GM12801 (cell line): Measurements from ENCODE around the gene KATNB1.

ENCODE experiments used
- TF ChIP-seq, protein P1 (sequence below): IDR thresholded peaks from one replicate; pipeline ENCODE4 v1.5.1; 2011; ENCODE audit warnings: control low read depth; ENCODE audit not compliant: insufficient read length; ENCODE audit errors: extremely low read depth

The KATNB1 gene

DNA sequence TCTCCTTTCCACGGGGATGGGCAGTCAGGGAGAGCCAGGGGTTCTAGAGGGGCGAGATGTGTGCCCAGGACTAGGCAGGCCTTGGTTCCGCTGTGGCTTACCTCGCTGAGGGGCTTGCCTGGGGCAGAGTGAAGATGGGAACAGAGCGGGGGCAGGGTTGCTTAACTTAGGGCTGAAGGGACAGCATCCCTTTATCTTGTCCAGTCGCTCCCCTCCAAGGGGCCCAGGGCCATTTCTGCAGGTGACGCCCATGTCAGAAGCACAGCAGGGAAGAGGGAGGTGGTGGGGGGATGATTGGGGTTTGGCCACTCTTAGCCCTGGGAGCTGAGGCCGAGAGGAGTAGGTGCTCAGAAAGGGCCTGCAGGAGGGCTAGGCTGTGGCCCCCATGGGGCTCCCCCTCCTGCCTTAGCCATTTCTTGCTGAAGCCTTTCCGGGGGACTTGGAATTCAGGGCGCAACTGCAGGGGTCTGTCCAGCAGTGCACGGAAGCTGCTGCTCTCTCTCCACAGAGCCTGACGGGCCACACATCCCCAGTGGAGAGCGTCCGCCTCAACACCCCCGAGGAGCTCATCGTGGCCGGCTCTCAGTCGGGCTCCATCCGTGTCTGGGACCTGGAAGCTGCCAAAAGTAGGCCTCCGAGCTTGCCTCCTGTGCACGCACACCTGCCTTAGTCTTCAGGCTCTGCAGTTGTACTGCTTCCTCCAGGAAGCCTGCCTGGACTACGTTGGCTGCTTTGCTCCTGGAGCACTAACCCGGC is 8.5 kb downstream of the KATNB1 start:
- TF ChIP-seq, protein P1, sequence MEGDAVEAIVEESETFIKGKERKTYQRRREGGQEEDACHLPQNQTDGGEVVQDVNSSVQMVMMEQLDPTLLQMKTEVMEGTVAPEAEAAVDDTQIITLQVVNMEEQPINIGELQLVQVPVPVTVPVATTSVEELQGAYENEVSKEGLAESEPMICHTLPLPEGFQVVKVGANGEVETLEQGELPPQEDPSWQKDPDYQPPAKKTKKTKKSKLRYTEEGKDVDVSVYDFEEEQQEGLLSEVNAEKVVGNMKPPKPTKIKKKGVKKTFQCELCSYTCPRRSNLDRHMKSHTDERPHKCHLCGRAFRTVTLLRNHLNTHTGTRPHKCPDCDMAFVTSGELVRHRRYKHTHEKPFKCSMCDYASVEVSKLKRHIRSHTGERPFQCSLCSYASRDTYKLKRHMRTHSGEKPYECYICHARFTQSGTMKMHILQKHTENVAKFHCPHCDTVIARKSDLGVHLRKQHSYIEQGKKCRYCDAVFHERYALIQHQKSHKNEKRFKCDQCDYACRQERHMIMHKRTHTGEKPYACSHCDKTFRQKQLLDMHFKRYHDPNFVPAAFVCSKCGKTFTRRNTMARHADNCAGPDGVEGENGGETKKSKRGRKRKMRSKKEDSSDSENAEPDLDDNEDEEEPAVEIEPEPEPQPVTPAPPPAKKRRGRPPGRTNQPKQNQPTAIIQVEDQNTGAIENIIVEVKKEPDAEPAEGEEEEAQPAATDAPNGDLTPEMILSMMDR, result no peak

DNA sequence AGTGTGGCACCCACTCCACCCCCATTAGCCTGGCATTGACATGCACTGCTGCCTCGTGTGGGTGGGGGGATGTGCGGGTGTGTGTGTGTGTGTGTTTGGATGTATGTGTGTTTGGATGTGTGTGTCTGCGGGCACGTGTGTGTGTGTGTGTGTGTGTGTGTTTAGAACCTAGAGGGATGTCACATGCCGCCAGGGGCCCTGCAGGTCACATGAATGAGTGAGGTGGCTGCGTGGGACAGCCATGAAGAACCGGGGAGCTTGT is 9.0 kb downstream of the KATNB1 start:
- TF ChIP-seq, protein P1, result no peak

DNA sequence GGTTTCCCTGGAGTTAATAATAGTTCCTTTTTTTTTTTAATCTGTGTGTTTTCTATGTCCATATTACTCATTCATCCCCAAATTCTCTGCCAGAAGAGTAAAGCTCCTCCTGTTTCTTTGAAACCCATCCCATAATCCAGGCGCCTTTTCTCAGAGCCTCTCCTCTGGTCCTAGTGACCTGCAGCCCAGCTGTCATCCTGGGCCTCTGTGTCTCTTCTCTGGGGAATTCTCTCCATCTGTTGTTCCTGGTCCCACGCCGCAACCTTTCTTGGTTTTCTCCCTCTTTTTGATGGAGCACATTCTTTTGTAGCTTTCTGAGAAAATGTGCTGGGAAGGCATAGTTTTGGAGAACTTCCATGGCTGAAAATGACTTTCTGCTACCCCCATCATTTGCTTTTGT is 10.2 kb downstream of the KATNB1 start:
- TF ChIP-seq, protein P1, result no peak

DNA sequence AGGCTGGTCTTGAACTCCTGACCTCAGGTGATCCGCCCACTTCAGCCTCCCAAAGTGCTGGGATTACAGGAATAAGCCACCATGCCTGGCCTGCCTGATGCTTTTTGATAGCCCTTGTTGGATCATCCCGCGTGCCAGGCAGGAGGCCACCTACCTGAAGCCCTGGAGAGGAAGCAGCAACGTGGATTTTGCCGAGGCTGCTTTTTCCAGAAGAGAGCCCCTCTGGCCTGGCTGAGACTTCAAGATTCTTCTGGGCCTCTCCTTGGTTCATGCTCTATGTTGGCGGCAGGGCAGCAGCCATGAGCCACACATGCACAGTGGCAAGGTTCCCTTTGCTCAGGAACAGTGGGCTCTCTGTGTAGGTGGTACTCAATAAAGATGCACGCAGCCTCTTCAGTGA is 11.5 kb downstream of the KATNB1 start:
- TF ChIP-seq, protein P1, result no peak

DNA sequence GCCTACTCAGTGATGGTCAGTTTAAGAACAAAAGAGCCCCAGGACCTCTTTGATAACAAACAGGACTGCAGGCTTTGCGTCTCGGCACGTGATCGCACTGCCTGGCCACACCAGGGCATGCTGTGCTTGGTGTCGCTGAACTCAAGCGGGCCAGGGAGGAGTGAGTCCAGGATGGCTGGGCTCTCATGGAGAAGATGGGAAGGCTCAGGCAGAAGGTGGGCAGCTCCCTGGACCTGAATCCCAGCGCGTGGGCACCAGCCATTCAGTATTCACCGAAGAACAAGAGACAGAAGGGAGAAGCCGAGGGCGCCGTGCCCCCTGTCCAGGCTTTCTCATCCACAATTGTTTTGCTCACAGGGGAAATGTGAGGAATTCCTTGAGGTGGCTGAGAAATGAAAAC is 11.9 kb downstream of the KATNB1 start:
- TF ChIP-seq, protein P1, result no peak

DNA sequence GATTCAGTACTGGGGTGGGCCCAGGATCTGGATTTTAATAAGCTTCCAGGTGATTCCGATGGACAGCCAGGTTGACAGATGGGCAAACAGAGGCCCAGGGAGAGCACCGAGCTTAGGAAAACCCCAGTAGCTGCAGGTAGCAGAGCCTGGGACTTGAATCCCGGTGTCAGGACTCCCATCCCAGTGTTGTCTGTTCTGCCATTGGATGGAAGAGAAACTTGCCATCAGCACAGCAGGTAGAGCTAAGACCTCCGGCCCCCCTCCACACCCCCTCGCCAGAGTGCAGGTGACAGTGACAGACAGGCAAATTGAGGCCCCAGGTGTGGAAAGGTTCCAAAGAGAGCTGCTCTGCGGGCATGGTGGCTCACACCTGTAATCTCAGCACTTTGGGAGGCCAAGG is 12.4 kb downstream of the KATNB1 start:
- TF ChIP-seq, protein P1, result no peak

DNA sequence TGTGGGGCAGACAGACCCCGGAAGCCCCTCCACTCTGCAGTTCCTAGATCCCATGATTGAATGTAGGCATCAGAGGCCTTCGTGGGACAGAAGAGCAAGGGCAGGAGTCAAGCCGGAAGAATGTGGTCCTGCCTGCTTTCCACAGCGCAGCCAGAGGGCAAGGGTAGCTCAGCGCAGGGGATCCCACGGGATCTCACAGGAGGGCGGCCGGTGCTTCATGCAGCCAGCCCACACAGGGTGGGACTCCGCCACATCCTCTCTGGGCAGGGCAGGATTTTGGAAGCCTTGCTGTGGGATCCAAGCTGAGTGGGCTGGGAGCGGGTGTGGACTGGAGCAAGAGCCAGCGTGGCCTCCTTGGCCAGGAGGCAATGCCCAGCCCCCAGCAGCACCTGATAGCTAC is 13.0 kb downstream of the KATNB1 start:
- TF ChIP-seq, protein P1, result no peak

DNA sequence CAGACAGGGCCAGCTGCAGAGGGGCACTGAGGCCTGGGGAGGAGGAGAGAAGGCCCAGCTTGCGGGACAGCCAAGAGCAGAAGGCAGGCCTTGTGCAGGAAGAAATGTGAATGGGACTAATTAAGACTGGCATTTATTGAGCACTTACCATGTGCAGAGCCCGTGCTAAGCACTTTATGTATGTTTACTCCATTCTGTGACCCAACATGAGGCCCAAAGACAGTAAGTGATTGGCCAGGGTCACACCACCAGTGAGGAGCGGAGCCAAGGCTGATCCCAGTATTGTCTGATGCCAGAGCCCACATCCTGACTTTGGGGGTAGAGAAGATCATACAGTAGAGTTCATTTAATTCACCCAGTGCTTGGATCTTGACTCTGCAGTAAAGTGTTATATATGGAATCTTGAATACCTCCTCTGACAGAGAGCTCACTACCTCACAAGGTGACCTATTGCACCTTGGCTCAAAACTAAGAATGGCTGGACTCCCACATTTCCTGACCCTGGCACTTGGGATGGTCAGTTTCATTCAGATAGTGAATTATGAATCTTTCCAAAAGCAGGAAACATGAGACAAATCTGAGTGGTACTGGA is 13.6 kb downstream of the KATNB1 start:
- TF ChIP-seq, protein P1, result no peak
